NB4 (cell line): Measurements from ENCODE around the gene DPH2.
A peak's percentile ranks its signal among the peaks of the same experiment; 100 is the strongest.

Experiments
- MYC ChIP-seq: IDR thresholded peaks from 2 replicates; pipeline ENCODE4 v1.6.1; 2011; ENCODE audit warnings: low read depth, low read length
- TF ChIP-seq, protein P1 (sequence below): IDR thresholded peaks from one replicate; pipeline ENCODE4 v1.5.1; 2012; ENCODE audit warnings: low read depth, low read length

DNA sequence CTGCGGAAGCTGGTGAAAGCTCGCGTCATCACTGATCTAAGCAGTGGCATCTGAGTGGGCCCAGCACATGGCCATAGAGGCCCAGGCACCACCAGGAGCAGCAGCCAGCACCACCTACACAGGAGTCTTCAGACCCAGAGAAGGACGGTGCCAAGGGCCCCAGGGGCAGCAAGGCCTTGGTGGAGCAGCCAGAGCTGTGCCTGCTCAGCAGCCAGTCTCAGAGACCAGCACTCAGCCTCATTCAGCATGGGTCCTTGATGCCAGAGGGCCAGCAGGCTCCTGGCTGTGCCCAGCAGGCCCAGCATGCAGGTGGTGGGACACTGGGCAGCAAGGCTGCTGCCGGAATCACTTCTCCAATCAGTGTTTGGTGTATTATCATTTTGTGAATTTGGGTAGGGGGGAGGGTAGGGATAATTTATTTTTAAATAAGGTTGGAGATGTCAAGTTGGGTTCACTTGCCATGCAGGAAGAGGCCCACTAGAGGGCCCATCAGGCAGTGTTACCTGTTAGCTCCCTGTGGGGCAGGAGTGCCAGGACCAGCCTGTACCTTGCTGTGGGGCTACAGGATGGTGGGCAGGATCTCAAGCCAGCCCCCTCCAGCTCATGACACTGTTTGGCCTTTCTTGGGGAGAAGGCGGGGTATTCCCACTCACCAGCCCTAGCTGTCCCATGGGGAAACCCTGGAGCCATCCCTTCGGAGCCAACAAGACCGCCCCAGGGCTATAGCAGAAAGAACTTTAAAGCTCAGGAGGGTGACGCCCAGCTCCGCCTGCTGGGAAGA is 39.5 kb upstream of the DPH2 start:
- TF ChIP-seq MYC: no peak
- TF ChIP-seq, protein P1, sequence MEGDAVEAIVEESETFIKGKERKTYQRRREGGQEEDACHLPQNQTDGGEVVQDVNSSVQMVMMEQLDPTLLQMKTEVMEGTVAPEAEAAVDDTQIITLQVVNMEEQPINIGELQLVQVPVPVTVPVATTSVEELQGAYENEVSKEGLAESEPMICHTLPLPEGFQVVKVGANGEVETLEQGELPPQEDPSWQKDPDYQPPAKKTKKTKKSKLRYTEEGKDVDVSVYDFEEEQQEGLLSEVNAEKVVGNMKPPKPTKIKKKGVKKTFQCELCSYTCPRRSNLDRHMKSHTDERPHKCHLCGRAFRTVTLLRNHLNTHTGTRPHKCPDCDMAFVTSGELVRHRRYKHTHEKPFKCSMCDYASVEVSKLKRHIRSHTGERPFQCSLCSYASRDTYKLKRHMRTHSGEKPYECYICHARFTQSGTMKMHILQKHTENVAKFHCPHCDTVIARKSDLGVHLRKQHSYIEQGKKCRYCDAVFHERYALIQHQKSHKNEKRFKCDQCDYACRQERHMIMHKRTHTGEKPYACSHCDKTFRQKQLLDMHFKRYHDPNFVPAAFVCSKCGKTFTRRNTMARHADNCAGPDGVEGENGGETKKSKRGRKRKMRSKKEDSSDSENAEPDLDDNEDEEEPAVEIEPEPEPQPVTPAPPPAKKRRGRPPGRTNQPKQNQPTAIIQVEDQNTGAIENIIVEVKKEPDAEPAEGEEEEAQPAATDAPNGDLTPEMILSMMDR: peak; percentile 39
